HG03342 (cell line): ENCODE data around the gene OPCML.

Experiments
- ATAC-seq: cut with Tn5 transposase; IDR thresholded peaks from one replicate; pipeline ENCODE4 v1.9.1; 2021; ENCODE audit warnings: mild to moderate bottlenecking, moderate library complexity; ENCODE audit not compliant: unreplicated experiment

OPCML gene

DNA sequence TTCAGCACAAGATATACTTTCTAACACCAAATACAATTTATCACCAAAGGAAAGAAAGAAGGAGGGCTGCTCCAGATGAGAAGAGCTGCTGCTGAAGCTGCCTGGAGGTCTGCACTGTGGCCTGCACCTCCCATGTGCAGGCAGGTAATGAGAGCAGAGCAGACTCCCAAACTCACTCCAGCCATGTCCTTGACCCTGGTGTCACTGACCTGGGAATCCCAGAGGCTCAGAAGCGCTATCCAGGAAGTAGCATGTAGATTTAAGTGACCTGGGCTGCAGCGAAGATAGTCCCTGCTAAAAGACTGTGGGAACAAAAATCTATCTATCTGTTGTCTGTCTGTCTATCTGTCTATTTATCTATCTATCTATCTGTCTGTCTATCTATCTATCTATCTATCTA, 816.3 kb downstream of the OPCML start:
- ATAC-seq, result no peak

DNA sequence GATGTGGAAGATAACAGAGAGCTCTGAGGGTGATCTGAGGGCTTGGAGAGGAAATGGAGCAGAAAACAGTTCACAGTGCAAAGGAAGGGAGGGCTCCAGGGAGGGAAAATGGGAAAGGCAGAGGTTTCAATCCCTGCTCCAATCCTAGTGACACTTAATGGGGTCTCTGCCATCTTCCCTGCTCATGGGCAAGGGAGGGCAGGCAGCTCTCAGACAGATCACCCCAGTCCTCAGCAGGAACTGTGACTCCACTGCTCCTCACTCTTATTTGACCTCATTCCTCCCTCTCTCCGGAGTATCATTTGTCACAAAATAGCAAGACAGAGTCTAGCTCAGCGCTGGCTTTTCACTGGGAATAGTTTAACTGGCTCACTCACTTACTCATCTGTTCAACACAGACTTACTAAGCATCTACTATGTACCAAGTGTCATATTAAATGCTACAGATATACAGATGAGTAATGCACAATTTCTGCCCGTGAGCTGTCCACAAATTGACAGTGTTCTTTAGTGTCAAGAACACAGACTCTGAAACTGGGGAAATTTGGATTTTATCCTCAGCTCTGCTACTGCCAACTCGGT, 817.4 kb downstream of the OPCML start:
- ATAC-seq, result no peak

DNA sequence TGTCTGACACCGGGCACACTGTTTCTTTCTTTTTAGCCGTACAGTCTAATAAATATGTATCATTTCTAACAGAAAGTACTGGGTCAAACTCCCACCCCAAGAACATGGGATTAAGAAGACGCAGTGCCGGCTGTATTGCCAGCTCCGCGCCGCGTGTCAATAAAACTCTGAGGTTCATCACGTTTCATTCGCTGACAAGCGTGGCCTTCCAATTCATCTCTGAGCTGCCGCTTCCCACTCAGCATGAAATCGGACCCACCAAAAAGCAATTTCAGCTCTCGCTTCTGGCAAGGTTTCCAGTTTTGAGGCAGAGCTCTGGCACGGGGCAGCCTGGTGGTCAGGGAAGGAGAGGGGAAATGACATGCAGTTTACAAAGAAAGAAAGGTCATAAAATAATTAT, 819.8 kb downstream of the OPCML start:
- ATAC-seq, result no peak

DNA sequence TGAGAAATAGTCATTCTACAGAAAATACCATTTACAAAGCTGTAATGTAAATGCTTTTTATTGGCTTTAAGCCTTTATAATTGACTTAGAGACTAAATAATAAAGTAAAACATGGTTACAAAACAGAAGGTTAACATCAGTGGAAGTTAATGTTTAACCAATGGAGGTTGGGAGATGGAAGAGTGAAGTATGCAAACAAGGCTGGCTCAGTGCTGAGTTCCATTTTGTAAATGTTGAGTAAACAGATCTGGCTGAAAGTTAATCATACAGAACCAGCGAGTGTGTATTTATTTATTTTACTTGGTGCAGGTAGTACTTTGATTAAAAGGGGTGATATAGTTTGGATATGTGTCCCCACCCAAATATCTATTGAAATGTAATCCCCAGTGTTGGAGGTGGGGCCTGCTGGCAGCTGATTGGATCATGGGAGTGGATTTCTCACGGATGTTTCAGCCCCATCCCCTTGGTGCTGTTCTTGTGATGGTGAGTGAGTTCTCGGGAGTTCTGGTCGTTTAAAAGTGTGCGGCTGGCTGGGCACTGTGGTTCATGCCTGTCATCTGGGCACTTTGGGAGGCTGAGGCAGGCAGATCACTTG, 827.4 kb downstream of the OPCML start:
- ATAC-seq, result no peak

DNA sequence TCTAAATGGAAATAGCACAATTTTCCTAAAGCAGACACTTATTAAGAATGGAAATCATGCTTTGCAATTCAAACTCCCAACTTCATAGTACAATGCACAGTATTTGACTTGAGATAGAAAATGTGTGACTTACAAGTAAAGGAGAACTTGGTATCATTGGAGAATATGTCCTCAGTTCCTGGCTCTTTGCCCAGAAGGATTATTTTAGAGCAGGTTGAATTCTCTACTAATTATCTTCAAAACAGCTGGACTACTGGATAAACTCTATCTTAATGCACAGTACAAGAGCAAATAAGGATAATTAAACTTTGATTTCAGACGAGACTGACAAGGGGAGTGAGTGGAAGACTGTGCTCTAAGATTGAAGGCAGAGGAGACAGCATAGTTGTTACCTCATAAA, 839.4 kb downstream of the OPCML start:
- no peak for ATAC-seq

DNA sequence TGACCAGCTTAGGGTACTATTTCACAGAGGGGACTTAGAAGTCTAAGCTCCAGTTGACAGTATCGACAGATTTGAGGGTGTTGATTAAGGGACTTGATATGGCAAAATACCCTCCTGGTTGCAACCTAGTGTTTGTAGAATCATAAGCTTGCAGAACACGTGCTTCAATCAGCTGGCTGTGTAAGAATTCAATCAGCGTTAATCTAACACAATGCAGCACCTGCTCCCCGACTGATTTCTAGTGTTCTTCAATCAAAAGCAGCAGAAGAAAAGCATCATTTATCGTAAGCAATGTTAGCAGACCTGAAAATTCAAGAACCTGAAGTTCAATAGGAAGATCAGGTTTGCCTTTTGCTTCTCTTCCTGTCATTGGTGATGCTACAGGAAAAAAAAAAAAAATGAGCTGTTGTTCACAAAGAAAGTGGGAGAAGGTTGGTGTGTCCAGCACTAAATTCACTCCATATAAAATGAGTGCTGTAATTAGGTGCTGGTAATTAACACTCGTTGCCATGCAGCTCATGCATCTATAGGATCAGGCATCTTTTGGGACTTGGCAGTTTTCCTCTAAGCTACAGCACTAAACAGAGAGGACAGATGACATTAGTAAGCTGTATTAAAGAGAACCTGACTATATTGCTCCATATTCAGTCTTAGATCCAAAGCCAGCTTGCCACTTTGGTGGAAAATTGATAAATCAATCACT, 840.3 kb downstream of the OPCML start:
- ATAC-seq, result no peak

DNA sequence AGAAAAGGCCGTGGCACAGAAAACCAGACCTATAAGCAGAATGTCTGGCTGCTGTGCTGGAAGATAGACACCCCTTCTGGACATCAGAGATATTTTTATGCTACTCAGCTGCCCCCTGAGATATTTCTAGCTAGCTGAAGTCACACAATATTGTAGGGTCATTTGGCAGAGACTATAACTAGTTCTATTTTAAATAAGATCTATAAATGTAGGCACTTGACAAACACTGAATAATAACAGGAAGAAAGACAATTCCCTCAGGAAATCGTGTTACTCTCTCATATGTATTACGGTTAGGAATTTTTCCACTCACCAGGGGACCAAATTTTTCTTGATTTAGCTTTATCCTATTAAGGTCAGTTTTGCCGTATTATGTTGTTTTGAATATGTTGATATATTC, 845.4 kb downstream of the OPCML start:
- no peak for ATAC-seq

DNA sequence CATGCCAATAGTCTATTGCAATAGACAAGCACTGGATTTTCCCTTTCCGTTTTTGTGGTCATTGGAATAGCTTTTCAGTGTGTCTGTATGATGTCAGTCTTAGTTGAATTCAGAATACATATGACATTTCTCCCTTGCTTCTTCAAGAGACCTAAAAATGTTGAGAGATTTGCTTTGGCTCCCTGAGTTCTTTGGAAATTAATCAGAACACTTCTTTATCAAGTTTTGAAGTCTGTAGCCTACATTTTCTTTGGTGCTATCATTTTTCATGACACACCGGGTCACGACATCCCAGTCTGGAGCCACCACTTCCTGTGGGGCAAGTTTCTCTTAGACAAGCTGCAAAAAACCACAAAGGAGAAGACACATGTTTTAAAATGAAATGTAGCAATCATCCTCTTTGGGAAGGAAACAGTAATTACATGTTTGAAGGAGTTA, 847.1 kb downstream of the OPCML start:
- ATAC-seq, result no peak

DNA sequence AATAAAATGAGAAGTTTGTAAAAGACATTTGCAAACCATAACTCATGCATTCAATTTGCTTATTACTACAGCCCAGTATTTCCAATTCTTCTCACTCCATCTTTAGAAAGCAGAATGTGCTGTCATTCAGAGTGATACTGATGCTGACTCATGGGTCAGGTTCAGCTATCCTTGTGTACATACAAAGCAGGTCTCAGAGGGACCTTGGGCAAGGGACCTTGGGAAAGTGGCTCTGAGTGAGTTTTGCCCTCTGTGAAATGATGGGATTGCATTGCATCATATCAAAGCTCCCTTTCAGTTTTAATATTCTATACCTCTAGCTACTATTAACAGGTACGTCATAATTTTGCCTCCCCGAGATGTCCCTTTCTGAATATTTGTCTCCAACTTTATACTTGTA, 848.7 kb downstream of the OPCML start:
- ATAC-seq, result no peak

DNA sequence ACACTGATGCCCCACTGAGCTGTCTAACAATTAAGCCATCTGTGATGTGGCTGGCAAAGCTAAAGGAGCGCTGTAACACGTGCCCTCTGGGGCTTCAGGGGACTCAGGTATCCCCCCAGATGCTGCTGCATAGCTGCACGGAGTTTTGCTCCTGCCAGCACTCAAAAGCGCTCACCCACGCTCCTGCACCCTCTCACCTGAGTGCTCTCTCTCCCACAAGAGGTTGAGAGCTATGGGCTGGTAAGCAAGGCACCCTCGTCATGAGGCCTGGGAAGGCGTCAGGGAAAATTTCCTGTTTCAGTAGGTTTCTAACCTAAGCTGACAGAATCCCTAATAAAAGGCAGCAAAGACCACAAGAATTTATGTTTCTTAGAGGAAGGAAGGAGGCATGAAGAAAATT, 850.3 kb downstream of the OPCML start:
- ATAC-seq, result no peak

DNA sequence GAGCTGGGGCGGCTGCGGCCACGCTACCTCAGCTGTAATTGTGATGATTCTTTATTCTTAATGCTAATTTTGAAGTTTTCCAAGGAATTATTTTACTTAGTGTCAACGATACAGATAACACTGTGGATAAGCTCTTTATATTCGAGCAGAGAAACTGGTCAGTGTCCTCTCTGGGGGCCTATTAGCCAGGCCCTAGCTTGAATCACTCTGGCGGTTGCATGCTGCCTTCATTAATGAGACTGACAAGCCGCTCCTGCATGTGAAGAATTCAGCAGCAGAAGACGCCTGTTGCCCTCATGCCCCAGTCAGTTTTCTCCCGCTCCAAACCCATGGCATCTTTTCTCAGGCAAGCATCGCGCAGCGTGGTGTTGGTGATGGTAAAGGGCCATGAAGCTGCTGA, 851.7 kb downstream of the OPCML start:
- ATAC-seq, result no peak

DNA sequence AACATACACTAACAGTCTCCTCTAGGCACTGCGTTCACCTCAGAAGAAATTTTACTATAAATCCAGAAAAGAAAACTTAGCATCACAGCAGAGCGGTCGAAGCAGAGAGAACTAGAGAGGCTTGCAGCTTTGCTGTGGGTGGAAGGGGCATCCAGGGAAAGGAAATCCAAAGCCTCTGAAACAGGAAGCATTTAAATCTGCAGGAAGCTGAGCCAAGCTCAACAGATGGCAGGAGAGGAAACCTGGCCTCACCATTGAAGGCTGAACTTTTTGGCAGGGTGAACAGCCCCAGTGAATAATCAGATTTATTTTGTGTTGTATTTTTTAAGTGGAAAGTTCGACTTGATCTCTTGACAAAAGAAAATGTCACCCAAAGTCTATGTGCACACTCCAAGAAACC, 858.1 kb downstream of the OPCML start:
- no peak for ATAC-seq

DNA sequence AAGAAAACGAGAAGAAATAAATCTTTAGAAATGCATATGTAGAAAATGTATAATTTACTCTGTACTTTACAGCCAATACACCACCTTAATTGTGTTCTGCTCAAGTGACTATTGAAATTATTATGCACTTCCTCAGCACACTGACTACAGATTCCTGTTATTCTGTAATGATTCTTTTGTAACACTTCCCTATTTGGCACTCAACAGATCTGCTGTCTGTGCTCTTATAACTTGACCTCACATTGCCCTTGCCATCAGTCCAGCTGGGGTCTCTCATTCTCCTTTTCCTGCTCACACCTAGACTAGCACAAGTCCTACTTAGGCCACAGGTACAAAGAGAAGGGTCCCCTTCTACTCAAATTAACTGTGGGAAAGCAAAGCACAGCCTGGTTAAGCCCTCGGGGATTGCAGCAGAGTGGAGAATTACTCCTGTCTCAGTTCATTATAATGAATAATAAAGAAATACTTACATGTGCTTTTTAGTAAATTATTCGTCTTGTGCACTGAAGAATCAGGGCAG, 860.4 kb downstream of the OPCML start:
- ATAC-seq, result no peak

DNA sequence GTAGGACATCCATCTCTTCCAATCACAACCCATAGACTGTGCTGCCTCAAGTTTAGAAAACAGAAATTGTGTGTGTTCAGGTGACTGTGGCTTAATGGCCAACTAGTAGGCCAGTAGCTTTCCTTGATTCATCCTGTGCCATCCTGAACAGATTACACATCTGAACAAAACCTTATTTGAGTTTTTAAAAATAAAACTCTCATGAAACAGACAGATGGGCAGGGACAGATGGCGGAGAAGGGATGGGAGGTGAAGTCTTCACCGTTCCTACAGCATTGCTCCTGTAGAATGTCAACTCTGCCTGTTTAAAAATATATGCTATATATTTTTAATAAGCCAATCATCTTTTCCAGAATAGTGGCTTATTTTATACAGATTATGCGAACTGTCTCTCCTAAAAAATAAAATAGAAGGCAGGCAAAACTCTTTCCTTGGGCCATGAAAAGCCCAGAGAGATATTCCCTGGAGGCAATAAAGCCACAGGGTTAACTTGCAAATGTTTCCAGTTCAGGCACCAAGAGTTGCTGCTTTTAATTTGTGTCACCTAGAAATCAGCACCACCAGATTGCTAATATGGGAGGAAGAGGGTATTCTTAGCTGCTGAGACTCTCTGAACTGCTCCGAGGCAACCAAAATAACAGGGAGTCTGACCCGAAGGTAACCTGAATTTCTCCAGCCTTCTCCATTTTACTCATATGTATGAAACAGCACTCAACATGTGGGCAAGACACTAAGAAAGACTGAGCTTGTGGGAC, 861.2 kb downstream of the OPCML start:
- ATAC-seq, result no peak

DNA sequence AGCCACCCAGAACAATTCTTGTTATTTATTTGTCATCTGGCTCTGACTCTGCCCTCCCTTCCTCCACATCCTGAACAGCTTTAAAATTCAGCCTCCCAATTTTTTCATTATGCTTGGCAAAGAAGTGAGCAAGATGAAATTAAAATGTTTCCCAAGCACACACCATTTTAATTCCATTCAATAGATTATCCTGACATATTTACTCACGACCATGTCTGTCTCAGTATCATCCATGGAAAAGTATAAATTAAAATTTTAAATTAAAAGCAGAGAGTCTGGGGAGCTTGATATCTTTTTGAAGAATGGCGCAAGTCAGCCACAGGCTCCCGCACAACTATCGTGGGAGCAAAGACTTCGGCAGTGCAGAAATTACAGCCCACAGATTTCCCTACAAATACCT, 862.4 kb downstream of the OPCML start:
- no peak for ATAC-seq

DNA sequence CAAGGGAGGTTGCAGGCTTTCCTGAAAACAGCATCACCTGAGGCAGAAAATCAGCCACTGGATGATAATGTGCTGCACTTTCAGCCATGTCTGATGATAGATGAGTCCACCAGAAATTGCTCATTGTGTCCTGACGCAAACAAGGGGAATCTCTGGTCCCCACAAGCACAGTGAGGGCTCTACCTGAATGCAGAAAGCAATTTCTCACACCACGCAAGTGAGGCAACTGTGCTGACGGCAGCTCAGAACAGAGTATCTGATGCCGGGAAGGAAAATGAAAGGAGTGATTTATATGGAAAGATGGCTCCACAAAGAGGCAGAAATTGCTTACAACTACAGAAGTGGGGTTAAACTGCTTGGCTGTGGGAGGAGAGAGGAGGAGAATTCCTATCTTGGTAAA, 867.1 kb downstream of the OPCML start:
- ATAC-seq, result no peak

DNA sequence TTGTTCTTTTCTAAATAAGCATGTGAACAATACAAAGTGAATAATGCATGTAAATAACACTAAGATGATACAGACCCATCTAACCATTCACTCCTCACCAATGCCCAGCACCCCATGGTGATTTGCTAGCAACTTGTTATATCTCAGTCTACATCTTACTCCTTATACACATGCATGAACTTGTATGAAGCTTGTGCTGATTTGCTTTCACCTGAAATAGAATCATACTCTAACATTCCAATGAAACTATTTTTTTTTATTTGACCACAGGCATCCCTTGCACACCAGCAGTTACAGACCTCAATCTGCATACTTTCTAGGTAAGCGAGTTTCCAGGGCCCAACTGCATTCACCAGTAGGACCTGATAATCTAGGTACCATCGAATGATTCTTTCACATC, 873.6 kb downstream of the OPCML start:
- no peak for ATAC-seq

DNA sequence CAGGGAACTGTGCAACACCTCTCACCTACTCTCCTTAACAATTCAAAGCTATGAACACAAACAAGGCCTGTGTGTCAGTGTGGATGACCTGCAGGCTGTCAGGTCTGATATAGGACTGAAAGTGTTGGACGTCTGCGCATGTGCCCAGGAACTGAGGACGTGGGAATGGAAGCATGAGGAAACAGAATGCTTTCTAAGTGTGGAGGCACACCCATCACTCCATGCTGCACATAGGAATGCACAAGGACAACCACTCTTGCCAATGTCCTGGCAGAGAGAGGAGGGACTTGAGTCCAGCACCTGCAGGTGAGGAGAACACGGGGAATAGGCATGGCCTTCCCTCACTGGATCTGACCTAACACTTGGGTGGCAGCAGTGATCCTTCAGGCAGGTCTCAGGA, 874.3 kb downstream of the OPCML start:
- no peak for ATAC-seq

DNA sequence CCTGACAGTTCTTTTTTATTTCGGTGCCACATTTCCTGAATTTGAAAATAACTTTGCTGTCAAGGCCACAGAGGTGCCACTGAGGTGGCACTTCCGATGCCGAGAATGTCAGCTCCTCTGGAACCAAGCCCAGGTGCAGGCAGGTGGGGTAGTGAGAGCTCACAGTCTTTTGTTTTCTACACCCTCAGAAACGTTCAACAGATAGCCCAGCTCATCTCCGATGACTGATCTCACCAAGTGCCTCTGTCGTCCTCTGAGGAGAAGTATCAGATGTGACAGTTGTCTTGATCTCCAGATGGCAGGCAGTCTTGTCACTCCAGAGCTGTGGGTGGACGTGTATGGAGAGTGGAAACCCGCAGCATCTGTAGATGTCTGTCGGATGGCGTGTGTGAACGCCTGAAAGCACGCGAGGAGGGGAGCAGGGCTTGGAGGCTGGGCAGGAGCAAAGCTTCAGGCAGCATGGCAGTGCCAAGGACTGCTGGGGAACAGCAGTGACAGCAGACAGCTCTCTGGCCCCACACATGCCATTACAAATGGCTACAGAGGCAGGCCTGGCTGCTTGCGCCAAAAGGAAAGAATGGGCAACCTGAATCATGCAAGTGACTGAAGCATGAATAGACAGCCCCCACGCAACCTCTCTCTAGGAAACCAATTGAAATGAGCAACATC, 877.0 kb downstream of the OPCML start:
- no peak for ATAC-seq

DNA sequence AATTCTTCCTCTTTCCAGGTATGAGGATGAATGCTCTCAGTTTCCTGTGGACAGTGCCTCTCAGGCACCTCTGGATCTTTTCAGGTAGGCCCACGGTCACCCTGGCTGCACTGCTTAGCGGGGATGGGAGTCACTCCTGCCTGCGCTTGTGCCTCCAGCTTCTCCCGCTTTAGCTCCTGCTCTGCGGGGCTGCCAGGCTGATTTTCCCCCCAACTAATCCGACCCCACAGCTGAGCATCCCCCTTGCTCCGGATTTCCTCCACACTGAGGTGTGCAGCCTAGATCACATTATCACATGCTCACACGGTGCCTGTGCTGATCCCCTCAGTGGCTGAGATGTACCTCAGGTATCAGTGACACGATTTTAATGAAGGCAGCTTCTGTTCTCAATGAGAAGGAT, 879.1 kb downstream of the OPCML start:
- ATAC-seq, result no peak
